ENCODE results near the gene LDLRAD2. TPM values are rescaled to one million over a fixed set of nuclear protein-coding genes. Genes with fewer than 3 reads are reported as not detected.
"Not testable (repeated sequence)": the region's sequence is repeated elsewhere in the genome, so short reads cannot be mapped to it uniquely, and the experiment has no call there.

The LDLRAD2 gene
- total RNA-seq, 1 experiment from 2014 or later: not detected

GRCh38 chr1:21814981-21815582 lies 3.0 kb downstream of the LDLRAD2 start:
- Histone ChIP-seq H3K9me3 (no peaks in the 10 kb centered on the region), H3K36me3 (peaks cover 12% of the 10 kb centered on the region), H3K4me3 (no peak overlapping the region), H3K27me3 (no peaks in the 10 kb centered on the region)
- DNase-seq: no peak

DNA sequence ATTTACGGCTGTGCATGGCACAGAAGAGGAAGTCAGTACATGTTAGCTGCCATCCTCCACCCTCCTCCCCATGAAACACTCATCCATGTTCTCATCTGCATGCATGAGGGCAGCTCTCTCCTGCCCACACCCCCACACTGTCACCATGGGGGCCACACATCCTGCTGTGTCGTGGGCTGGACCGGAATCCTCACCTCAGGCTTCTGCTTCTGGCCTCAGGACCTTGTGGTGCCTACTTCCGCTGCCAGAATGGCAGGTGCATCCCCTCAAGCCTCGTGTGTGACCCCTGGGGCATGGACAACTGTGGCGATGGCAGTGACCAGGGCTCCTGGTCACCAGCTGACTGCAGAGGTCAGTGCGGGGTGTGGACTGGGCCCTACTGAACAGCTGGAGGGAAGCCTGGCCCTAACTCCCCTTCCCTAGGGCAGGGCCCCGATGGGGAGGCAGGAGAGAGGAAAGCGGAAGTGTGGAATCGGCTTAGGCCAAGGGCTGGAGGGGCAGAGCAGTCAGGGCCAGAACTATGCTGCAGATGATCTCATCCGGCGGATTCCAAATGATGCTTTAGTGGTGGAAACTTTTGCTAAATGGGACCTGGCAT lies 3.8 kb downstream of the LDLRAD2 start:
- no peaks in the 10 kb centered on the region for H3K9me3 ChIP-seq
- H3K4me3 ChIP-seq: no peak overlapping the region
- peaks cover 18% of the 10 kb centered on the region for H3K36me3 ChIP-seq
- DNase-seq: no peak
- H3K27me3 ChIP-seq: no peaks in the 10 kb centered on the region

DNA sequence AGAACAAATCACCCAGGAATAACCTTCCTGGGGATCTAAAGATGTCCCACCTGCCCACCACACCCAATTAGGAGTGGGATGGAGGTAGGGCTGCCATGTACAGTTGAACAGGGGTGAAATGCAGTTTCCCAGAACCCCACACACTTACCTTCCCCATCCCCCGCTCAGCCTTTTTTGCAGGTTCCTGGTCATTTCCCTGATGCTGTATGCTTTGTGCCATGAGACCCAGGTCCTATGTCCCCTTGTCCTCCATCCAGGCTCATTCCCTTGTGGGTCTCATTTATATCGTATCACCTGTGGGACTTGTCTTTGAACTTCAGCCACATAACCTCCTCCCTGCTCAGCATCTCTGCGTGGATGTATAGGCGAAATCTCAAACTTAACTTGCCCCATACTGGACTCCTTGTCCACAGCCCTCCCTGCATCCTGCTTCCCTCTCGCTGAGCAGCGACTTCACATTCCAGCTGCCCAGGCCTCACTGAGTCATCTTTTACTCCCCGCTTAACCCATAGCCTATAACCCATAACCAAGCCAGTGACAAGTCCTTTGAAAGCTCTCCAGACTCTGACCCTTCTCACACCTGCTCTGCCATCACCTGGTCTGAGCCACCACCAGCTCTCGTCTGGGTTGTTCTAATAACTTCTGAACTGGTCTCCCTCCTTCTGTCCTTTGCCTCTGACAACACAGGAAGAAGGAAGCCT lies 4.7 kb downstream of the LDLRAD2 start:
- Histone ChIP-seq H3K36me3 (peaks cover 27% of the 10 kb centered on the region), H3K9me3 (no peaks in the 10 kb centered on the region), H3K4me3 (no peak overlapping the region), H3K27me3 (no peaks in the 10 kb centered on the region)
- DNase-seq: peak; percentile 54

GRCh38 chr1:21818656-21819055 lies 6.6 kb downstream of the LDLRAD2 start:
- DNase-seq: no peak
- H3K27me3 ChIP-seq: no peaks in the 10 kb centered on the region
- peaks cover 42% of the 10 kb centered on the region for H3K36me3 ChIP-seq
- no peaks in the 10 kb centered on the region for H3K9me3 ChIP-seq
- H3K4me3 ChIP-seq: no peak overlapping the region

DNA sequence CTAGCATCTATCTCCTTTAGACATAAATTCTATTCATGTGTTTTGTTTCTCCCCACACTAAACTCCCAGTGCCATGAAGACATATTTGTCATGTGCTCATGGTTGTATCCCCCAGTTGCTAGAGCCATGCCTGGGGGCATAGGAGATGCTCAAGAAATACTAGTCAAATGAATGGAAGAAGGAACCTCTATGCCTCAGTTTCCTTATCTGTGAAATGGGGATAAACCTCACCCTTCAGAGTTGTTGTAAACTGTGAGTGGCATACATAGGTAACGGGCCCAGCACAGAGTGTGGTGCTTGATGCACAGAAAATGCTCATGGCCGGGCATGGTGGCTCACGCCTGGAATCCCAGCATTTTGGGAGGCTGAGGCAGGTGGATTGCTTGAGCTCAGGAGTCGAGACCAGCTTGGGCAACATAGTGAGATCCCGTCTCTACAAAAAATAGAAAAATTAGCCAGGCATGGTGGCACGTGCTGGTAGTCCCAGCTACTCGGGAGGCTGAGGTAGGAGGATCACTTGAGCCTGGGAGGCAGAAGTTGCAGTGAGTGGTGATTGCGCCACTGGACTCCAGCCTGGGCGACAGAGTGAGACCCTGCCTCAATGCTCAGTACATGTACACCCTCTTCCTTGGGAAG lies 8.7 kb downstream of the LDLRAD2 start:
- Histone ChIP-seq H3K36me3 (peaks cover 62% of the 10 kb centered on the region), H3K27me3 (no peaks in the 10 kb centered on the region), H3K4me3 (no peak overlapping the region), H3K9me3 (no peaks in the 10 kb centered on the region)
- no peak for DNase-seq

GRCh38 chr1:21821385-21822019 lies 9.4 kb downstream of the LDLRAD2 start:
- no peak for DNase-seq

GRCh38 chr1:21822349-21822748 lies 10.3 kb downstream of the LDLRAD2 start:
- H3K27me3 ChIP-seq: no peaks in the 10 kb centered on the region
- H3K4me3 ChIP-seq: no peak overlapping the region
- no peaks in the 10 kb centered on the region for H3K9me3 ChIP-seq
- H3K36me3 ChIP-seq: peaks cover 78% of the 10 kb centered on the region
- DNase-seq: no peak

More at GRCh38 chr1:21821385-21822019, 9.4 kb downstream of the LDLRAD2 start:
- Histone ChIP-seq H3K27me3 (no peaks in the 10 kb centered on the region), H3K4me3 (no peak overlapping the region), H3K9me3 (no peaks in the 10 kb centered on the region), H3K36me3 (peaks cover 70% of the 10 kb centered on the region)

- Histone ChIP-seq H3K27me3 (no peaks in the 10 kb centered on the region), H3K9me3 (no peaks in the 10 kb centered on the region), H3K36me3 (peaks cover 87% of the 10 kb centered on the region), H3K4me3 (no peak overlapping the region)
- DNase-seq: no peak
Measured at GRCh38 chr1:21823206-21823979, 11.3 kb downstream of the LDLRAD2 start.

- no peak for DNase-seq
- Histone ChIP-seq H3K36me3 (peaks cover 90% of the 10 kb centered on the region), H3K9me3 (no peaks in the 10 kb centered on the region), H3K4me3 (no peak overlapping the region), H3K27me3 (no peaks in the 10 kb centered on the region)
Measured at GRCh38 chr1:21823980-21824702, 12.1 kb downstream of the LDLRAD2 start.

DNA sequence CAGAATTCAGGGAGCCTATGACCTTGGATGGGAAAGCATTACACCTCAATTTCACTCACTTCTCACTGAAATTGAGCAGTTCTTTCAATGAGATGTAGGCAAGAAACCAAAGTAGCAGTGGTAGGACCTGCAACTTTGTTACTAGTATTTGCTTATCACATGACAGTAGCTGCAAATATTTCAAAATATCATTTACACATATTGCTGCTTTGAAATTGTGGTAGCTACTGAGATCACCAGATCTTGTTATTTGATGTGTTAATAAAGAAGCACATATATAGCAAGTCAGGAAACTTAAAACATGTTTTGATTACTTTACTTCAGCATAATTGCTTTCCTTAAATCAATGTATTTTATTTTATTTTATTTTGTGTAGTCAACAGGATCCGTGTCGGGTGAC lies 12.9 kb downstream of the LDLRAD2 start:
- Histone ChIP-seq H3K36me3 (peaks cover 94% of the 10 kb centered on the region), H3K27me3 (no peaks in the 10 kb centered on the region), H3K9me3 (no peaks in the 10 kb centered on the region), H3K4me3 (no peak overlapping the region)
- no peak for DNase-seq

- Histone ChIP-seq H3K36me3 (peaks cover 95% of the 10 kb centered on the region), H3K27me3 (no peaks in the 10 kb centered on the region)
- DNase-seq: no peak
Measured at GRCh38 chr1:21825393-21825792, 13.3 kb downstream of the LDLRAD2 start.

DNA sequence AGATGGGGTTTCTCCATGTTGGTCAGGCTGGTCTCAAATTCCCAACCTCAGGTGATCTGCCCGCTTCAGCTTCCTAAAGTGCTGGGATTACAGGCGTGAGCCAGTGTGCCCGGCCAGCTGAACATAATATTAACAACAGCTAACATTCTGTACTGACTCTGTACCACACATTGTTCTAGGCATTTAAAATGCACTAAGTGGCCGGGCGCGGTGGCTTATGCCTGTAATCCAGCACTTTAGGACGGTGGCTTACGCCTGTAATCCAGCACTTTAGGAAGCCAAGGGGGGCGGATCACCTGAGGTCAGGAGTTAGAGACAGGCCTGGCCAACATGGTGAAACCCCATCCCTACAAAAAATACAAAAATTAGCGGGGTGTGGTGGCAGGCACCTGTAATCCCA lies 14.6 kb downstream of the LDLRAD2 start:
- H3K4me3 ChIP-seq, H3K27me3 ChIP-seq, H3K9me3 ChIP-seq, DNase-seq: not testable (repeated sequence)
- peaks cover 87% of the 10 kb centered on the region for H3K36me3 ChIP-seq

More at GRCh38 chr1:21825393-21825792, 13.3 kb downstream of the LDLRAD2 start:
- Histone ChIP-seq H3K9me3 (no peaks in the 10 kb centered on the region), H3K4me3 (no peak overlapping the region)

- no peak overlapping the region for H3K4me3 ChIP-seq
- peaks cover 83% of the 10 kb centered on the region for H3K36me3 ChIP-seq
- no peak for DNase-seq
- no peaks in the 10 kb centered on the region for H3K9me3 ChIP-seq
- no peaks in the 10 kb centered on the region for H3K27me3 ChIP-seq
Measured at GRCh38 chr1:21827141-21827679, 15.1 kb downstream of the LDLRAD2 start.

DNA sequence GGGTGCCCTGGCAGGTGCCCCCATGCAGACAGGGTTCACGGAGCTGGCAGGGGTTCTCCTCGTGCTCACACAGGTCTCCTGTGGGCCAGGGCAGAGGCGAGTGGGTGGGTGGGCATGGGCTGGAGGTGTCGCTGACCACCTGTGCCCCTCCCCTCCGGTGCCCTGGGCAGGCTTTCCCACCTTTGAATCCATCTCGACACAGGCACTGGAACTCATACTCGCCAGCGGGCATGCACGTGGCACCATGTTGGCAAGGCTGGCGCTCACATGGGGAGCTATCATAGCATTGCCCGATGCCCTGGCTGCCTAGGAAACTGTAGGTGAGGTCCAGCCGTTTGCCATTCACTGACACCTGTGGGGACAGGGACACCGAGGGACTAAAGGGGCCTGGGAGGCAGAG lies 16.0 kb downstream of the LDLRAD2 start:
- H3K4me3 ChIP-seq: no peak overlapping the region
- H3K27me3 ChIP-seq: no peaks in the 10 kb centered on the region
- H3K9me3 ChIP-seq: no peaks in the 10 kb centered on the region
- peaks cover 81% of the 10 kb centered on the region for H3K36me3 ChIP-seq
- no peak for DNase-seq

DNA sequence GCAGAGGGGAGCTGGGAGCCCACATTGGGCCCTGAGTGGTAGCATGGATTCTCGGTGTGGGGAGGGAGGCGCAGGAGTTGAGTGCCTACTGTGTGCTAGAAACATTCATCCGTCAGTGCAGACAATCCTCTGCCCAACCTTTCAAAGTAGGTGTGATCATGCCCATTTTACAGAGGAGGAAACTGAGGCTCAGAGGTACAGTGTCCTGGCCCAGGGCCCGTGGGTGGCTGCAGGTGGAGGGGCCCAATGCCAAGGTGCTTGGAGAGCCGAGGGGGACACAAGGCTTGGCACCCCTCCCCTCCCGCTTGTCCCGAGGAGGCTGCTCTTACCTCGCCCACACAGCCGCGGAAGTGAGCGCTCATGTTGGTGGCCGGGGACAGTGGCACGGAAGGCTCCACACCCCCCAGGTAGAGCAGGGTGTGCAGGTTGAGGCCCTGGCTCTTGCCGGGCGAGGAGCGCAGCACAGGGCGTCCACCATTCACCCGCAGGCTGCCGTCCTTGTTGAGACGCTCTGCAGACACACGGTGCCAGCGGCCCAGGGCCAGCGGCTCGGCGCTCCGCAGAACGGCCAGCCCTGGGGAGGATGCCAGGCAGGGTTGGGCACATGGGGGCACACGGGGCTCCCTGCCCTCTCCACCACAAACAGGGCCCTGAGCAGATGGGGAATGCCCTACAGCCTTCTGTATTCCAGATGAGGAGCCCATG lies 16.6 kb downstream of the LDLRAD2 start:
- Histone ChIP-seq H3K4me3 (no peak overlapping the region), H3K9me3 (no peaks in the 10 kb centered on the region), H3K36me3 (peaks cover 81% of the 10 kb centered on the region), H3K27me3 (no peaks in the 10 kb centered on the region)
- no peak for DNase-seq

All from MG63 (cell line).